ENCODE data around the gene HTR3D.
"Not testable (repeated sequence)": the region's sequence is repeated elsewhere in the genome, so short reads cannot be mapped to it uniquely, and the experiment has no call there.

Gene HTR3D

DNA sequence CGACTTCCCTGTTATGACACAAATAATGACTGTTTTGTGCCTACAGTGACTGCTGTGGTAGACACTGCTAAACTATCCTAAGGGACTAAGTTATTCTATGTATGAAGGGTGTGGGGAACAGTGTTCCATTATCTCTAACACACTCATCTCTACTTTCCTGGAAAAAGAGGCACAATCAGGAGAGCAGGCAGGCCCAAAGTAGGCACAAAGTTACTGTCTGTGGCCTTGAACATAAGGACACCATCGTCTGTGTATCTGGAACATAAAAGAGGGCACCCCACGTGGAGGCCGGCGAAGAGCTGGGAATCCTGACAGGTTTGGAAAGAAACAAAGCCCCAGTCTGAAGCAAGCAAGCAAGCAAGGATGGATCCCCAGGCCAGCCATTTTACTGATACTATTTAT, 15.4 kb upstream of the HTR3D start:
- DNase-seq: no peak

DNA sequence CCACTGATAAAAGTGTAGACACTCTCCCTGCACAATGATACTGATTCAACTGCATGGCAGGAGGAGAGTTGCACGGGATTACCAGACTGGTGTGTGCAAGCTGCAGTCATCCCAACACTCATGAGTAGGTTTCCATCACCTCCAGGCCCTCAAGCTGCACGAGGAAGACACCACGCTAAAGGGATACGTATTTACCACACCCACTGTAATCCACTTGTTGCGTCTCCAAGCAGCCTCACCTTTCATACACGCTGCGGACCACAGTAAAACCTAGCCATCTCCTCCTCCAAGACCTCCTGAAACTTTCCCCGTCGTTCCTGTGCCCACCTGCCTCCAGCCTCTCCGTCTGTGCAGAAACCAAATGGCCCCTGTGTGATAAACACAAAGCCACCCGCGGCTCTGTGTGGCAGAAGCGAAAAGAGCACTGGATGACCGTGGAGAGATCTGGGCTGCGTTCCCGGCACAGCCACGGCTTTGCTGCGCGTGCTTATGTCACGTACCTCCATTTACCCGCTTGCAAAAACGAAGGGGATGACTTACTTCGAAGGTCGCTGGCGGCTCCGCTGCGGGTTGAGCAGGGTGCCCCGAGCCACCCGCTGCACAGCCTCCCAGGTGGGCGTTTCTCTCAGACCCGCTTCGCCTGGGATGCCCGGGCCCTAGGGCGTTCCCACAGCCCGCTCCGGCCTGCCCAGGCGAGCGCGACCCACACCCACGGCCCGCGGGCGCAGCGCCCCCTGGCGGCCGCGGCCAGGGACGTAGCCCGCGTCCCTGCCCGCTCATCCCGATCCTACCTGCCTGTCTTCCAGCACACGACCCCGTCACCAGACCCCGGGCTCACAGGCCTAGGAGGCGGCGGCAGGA, 14.5 kb upstream of the HTR3D start:
- peak; percentile 89 for DNase-seq

DNA sequence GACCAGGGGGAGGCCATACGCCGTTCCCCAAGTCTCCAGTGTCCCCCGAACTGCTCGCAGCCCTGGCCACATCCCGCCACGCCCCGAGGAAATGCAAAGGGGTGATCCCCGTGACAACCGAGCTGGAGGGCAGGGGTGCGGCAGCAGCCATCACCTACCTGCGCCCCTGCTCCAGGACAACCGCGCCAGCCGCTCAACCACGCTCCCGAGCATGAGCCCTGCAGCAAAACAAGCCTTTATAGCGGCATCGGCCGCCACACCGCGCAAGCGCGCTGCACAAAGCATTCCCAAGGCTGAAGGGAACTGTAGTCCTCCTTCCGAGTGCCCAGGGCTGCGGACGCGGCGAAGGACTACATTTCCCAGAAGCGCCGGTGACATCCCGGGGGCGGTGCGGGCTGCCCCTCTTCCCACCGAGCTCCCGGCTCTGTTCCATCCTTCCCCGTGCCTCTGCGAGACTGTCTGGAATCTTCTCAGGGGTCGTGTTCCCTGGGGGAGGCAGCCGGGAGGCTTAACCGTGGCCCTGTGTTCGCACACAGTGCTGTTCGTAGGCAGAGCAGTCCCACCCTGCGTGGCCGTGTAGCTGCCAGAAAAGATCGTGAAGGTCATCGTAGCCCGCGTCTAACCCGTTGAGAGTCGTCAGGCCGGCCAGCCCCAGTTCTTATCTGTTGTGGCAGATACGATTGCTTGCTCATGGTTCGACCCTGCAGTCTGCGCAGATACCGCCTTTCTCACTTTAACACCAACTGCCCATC, 13.7 kb upstream of the HTR3D start, which contains the start of gene ABCC5:
ABCC5 (minus strand) TSS at position 213 of the 752 bp plus-strand sequence. CDS start 3,492 bp downstream, outside the sequence.
- peak; percentile 98 for DNase-seq

- DNase-seq: no peak
Measured at GRCh38 chr3:184018424-184018973, 13.0 kb upstream of the HTR3D start.

DNA sequence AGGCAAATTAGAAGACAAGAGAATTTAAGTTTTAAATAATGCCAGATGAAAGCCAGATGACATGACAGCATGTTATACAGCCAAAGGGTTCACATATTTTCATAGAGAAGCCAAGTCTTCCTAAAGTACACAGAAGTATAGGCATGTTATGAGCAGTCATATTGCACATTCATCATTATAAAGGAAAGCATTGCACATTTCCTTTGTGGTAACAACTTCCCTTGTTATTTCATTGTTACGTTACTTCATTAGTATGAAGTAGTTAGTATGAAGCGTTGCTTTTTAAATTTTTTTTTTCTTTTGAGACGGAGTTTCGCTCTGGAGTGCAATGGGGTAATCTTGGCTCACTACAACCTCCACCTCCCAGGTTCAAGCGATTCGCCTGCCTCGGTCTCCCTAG, 9.2 kb upstream of the HTR3D start:
- DNase-seq: no peak

- DNase-seq: not testable (repeated sequence)
Measured at GRCh38 chr3:184025256-184025655, 6.3 kb upstream of the HTR3D start.

DNA sequence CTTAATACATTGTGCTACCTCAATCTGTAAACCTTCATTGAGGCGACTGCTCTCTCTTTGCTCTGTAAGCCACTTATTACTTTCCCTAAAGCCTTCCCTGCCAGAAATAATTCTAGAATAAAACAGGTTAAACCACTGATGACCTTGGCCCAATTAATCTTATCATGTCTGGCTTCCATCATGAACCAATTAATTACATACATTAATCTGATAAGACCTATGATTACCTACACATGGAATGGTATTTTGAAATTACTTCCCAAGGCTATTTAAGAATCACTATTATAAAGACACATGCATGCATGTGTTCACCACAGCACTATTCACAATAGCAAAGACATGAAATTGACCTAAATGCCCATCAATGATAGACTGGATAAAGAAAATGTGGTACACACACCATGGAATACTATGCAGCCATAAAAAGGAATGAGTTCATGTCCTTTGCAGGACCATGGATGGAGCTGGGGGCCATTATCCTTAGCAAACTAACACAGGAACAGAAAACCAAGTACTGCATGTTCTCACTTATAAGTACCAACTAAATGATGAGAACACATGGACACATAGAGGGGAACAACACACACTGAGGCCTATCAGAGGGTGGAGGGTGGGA, 3.2 kb upstream of the HTR3D start:
- DNase-seq: not testable (repeated sequence)

- DNase-seq: no peak
Measured at GRCh38 chr3:184029443-184029842, 2.1 kb upstream of the HTR3D start.

DNA sequence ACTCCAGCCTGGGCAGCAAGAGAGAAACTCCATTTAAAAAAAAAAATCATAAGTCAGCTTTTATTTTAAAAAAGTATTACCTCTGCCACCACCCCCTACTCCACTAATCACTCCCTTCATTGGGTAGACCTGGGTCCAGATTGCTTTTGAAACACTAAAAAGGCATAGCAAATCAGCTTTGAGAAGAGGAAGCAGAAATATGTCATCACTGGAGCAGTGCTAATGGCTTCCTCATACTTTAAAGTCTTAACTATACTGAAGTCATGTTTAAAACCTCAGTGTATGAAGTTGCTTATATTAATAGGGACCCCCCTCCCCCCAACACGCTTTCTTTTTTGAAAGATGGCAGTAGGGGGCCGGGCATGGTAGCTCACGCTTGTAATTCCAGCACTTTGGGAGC, 1.0 kb upstream of the HTR3D start:
- no peak for DNase-seq

DNA sequence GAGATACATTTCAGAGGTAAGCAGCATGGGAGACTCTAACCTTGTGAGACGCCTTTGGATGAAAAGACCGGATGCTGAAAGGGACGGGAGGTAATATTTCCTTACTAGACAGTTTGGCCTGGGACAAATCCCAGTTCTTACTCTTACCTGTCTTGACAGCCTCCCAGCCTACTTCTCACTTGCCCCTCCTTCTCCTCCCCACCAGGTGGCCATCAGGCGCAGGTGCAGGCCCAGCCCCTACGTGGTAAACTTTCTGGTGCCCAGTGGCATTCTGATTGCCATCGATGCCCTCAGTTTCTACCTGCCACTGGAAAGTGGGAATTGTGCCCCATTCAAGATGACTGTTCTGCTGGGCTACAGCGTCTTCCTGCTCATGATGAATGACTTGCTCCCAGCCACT, 6.3 kb downstream of the HTR3D start:
- no peak for DNase-seq

- DNase-seq: not testable (repeated sequence)
Measured at GRCh38 chr3:184038307-184038706, 6.8 kb downstream of the HTR3D start.

DNA sequence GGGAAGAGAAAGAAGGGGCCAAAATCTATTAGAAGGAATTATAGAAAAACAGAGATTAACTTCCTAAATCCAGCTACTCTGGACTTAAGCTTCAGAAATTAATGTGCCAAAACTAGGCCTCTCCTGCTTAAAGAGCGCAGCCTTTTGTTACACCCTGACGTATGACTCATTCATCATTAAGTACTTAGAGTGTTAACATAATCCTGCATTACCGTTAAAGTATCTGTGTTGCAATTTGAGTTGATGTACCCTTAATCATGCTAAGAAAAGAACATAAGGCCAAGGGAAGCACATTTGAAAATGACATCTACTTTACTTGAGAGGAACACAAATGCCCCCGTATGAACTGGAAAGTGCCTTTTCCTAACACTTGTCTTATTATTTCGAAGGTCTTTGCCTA, 7.9 kb downstream of the HTR3D start:
- no peak for DNase-seq

GRCh38 chr3:184040010-184040409, 8.5 kb downstream of the HTR3D start:
- no peak for DNase-seq

DNA sequence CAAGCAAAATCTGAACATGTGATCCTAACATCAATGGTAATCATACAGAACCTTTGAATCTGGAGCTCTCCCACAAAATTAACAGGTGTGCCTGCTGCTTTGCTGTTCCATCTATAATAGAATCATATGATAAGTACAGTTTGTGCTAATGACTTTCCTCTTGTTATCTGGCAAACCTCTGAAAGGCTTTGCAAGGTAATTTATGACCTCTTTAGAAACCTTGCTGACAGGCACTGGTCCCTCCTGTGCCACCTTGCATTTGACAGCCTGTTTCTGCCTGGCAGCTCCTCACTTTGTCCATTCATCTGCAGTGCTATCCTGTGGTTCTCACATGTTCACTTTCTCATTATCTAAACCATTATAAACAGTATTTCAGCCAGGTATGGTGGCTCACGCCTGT, 11.1 kb downstream of the HTR3D start:
- no peak for DNase-seq

- no peak for DNase-seq
Measured at GRCh38 chr3:184045995-184046394, 14.5 kb downstream of the HTR3D start.

DNA sequence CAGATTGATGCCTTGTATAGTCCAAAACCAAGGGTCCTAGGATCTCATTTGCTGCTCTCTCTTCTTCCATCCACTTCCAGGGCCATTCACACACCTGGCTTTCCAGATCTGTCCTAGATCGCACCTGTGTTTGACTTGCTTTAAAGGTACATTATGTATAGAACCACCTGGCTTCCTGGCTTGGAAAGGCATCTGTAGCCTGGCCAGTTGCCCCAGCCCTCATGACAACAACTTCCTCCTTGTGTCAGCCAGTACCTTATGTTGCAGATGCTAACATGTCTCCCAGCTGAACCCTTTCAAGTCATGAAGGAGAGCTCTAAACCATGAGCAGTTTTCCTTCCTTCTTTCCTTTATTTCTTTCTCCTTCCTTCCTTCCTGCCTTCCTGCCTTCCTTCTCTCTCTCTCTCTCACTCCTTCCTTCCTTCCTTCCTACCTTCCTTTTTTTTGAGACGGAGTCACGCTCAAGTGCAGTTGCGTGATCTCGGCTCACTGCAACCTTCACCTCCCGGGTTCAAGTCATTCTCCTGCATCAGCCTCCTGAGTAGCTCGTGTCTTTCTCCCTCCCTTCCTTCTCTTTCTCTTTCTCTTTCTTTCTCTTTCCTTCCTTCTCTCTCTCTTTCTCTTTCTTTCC, 18.8 kb downstream of the HTR3D start:
- no peak for DNase-seq

DNA sequence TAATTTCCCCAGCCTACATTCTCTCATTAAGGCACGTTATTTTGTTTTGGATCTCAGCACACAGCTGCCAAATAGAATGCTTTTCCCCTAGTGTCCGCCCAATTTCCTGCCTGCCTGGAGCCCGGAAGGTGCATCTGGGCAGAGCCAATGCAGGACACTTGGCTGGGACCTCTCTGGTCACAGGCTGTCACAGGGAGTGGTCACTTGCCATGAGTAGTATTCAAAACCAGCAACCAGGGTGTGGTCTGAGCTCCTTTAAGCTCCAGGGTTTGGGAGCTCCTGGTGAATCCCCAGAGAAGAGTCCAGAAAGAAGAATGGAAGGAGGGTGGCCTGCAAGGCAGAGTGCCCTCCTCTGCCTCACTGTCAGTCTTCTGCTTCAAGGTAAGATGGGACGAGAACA, 21.2 kb downstream of the HTR3D start, which contains the start of gene HTR3C:
HTR3C (plus strand) TSS at position 281 of the 400 bp plus-strand sequence; CDS start at position 315, 34 bp downstream.
- DNase-seq: no peak

DNA sequence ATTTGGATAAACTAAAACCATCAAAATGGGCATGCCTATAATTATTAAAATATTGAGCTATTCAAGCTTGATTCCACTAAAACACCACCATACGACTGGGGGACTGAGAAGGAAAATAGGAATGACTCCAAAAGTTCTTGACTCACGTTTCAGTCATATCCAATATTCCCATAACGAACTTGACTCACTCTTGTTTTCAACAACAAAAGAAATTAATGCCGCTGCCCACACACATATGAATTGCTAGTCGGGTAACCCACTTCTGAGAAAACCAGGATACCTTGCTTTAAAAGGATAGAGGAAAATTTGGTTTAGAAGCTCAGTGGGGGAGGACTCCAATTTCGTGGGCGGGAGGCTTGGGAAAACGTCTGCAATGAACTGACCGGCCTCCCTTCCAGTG, 26.5 kb downstream of the HTR3D start:
- no peak for DNase-seq

DNA sequence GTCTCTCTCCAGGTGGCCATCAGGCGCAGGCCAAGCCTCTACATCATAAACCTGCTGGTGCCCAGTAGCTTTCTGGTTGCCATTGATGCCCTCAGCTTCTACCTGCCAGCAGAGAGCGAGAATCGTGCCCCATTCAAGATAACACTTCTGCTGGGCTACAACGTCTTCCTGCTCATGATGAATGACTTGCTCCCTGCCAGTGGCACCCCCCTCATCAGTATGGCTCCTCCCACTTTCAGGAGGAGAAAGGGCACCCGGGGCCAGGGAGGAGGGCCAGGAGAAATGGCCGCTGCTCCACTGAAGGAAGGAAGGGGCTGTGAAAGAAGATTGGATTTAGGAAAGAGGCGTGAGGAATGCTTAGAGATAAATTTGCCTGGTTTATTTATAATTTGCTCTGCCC, 27.9 kb downstream of the HTR3D start:
- DNase-seq: no peak

- no peak for DNase-seq
Measured at GRCh38 chr3:184062637-184063036, 31.1 kb downstream of the HTR3D start.

GRCh38 chr3:184066211-184066610, 34.7 kb downstream of the HTR3D start:
- DNase-seq: no peak

DNA sequence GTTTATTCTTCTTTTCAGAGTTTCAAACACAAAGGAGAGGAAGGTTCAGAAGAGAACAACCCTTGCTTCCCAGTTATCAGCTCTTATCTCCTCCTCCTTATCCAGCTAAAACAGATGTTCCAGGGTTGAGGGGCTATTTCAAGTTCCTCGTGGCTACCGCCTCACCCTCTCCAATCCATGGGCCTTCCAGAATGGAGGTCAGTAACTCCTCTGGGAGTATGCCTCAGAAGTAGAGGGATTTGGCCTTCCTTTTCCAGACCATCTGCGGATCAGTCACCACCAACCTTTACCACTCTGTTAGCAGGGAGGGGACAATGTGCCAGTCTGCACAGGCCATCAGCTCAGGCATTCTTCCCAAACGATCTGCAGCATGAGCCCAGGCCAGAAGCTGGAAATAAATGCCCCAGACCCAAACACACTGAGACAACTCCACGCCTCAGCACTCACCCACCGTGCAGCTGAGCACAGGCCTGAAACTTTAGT, 36.1 kb downstream of the HTR3D start:
- DNase-seq: no peak

DNA sequence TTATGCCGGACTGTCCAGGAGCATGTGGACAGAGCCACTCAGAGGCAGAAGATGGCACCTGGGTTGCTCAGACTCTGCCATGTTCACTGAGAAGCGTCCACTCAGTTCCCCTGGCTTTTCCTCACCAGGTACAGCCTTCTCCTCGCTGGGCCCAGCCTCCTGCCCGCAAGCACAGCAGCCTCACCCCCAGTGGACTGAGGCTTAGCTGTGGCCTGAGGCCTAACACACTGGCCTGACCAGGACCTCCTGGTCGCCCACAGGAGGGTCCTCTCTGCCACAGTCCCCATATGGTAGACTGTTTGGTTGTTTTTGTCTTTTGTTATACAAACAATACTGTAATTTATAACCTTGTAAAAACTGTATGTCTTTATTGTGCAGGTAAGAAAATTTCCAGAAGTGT, 36.8 kb downstream of the HTR3D start:
- DNase-seq: no peak

Measured in eye (tissue), 1 donor.